HepG2 (cell line): ENCODE results near the gene MRGPRE. TPM values are rescaled to one million over a fixed set of nuclear protein-coding genes. Genes with fewer than 3 reads are reported as not detected.

Source experiments
- ATAC-seq: fragments of 200-7000 bp; cut with Tn5 transposase; 3 replicates; pipeline ENCODE4 v1.9.1; 2020; ENCODE audit warnings: mild to moderate bottlenecking, moderate library complexity
- BruUV-seq: library from RNA; stranded (reverse); fragments of 400-500 nt; replicated peaks from 2 replicates; lab custom pipeline; 2021; lab: Mats Ljungman, UMichigan
- CTCF ChIA-PET: fragments of 300-600 bp; formaldehyde crosslinking; extraction: SDS; loops from one replicate; lab custom pipeline; 2021; ENCODE audit warnings: low total read pairs, inconsistent platforms, low intra/inter-chr PET ratio; lab: Yijun Ruan, JAX
- POLR2A ChIA-PET: fragments of 350-600 bp; sonication (Branson Sonifier 250); formaldehyde crosslinking; loops from one replicate; lab custom pipeline; 2020; ENCODE audit warnings: antibody characterized with exemption, inconsistent platforms; lab: Yijun Ruan, JAX
- DNase-seq: peaks from one replicate; pipeline ENCODE4 v3.0.0-alpha.2; 2015; ENCODE audit warnings: low spot score
- FAIRE-seq: peaks from 3 replicates; lab custom pipeline; 2011; peaks lifted over from hg19 to GRCh38; lab: Jason Lieb, UNC
- H2AFZ ChIP-seq: one replicate; pipeline ENCODE4 v1.6.1; 2011; ENCODE audit warnings: low read length, inconsistent platforms
- H3K27ac ChIP-seq: fragments of 300-600 bp; 3 replicates; pipeline ENCODE4 v1.8.0; 2011; ENCODE audit warnings: mixed run types, mild to moderate bottlenecking, mixed read lengths, low read length, inconsistent platforms; ENCODE audit not compliant: insufficient read depth; ENCODE audit errors: extremely low read length
- H3K27me3 ChIP-seq, 2 experiments: fragments of 200-600 bp in 1 of 2; 2 replicates in 1 of 2; 3 replicates in 1 of 2; pipeline versions ENCODE4 v1.6.0 to v1.8.0; 2011; ENCODE audit warnings: low read length in 2 of 2, mild to moderate bottlenecking in 2 of 2, moderate library complexity in 2 of 2, inconsistent platforms in 1 of 2; ENCODE audit not compliant: insufficient read depth in 2 of 2, control insufficient read depth in 1 of 2
- H3K36me3 ChIP-seq, 2 experiments: fragments of 200-600 bp in 1 of 2; replicated peaks in 1 of 2; 2 replicates in 1 of 2; 3 replicates in 1 of 2; pipeline versions ENCODE4 v1.5.1 to v1.8.0; 2011; ENCODE audit warnings: low read length in 2 of 2, inconsistent platforms in 1 of 2; ENCODE audit not compliant: insufficient read depth in 2 of 2, control insufficient read depth in 1 of 2
- H3K4me1 ChIP-seq: 2 replicates; pipeline ENCODE4 v1.5.1; 2012; ENCODE audit warnings: low read length, inconsistent platforms; ENCODE audit not compliant: insufficient read depth
- H3K4me2 ChIP-seq: 2 replicates; pipeline ENCODE4 v1.6.0; 2011; ENCODE audit warnings: low read depth, low read length, inconsistent platforms
- H3K4me3 ChIP-seq, 3 experiments: fragments of 200-600 bp in 1 of 3; sonication (generic), shearing (Covaris generic) in 1 of 3; replicated peaks in 1 of 3; 2 replicates each; pipeline ENCODE4 v1.5.1; 2011 to 2016; ENCODE audit warnings: low read length in 3 of 3, inconsistent platforms in 2 of 3, low read depth in 2 of 3, mild to moderate bottlenecking in 2 of 3, control low read depth in 1 of 3, mixed read lengths in 1 of 3; ENCODE audit not compliant: insufficient read depth in 1 of 3
- H3K79me2 ChIP-seq: one replicate; pipeline ENCODE4 v1.6.1; 2011; ENCODE audit warnings: low read length, inconsistent platforms; ENCODE audit not compliant: insufficient read depth
- H3K9ac ChIP-seq: 2 replicates; pipeline ENCODE4 v1.6.0; 2011; ENCODE audit warnings: mild to moderate bottlenecking, low read depth, low read length, inconsistent platforms; ENCODE audit not compliant: insufficient read depth
- H3K9me3 ChIP-seq: 2 replicates; pipeline ENCODE4 v1.5.1; 2012; ENCODE audit warnings: mild to moderate bottlenecking, low read length
- H4K20me1 ChIP-seq: 2 replicates; pipeline ENCODE4 v1.6.0; 2011; ENCODE audit warnings: inconsistent platforms, mild to moderate bottlenecking, low read length, moderate library complexity; ENCODE audit not compliant: insufficient read depth
- BHLHE40 ChIP-seq: IDR thresholded peaks from 2 replicates; pipeline ENCODE4 v1.6.1; 2011; ENCODE audit warnings: low read length, improper control_type of control experiment
- ZBTB2 ChIP-seq: sonication (generic); formaldehyde crosslinking; IDR thresholded peaks from 2 replicates; pipeline ENCODE4 v1.8.0; 2022; ENCODE audit warnings: low read depth, missing genetic modification reagents
- ZFX ChIP-seq: sonication (generic); formaldehyde crosslinking; IDR thresholded peaks from 2 replicates; pipeline ENCODE4 v1.4.0; 2020; ENCODE audit warnings: mild to moderate bottlenecking, low read depth, missing genetic modification reagents, moderate library complexity
- ZMAT3 ChIP-seq: sonication (generic); formaldehyde crosslinking; conservative IDR thresholded peaks from 2 replicates; pipeline ENCODE4 v1.7.0; 2021; ENCODE audit warnings: missing genetic modification reagents
- ZNF530 ChIP-seq: sonication (generic); formaldehyde crosslinking; IDR thresholded peaks from 2 replicates; pipeline ENCODE4 v1.5.0; 2020; ENCODE audit warnings: low read depth, mild to moderate bottlenecking, missing genetic modification reagents
- ZNF790 ChIP-seq: sonication (generic); formaldehyde crosslinking; IDR thresholded peaks from 2 replicates; pipeline ENCODE4 v1.8.0; 2022; ENCODE audit warnings: missing genetic modification reagents, mild to moderate bottlenecking, borderline replicate concordance
- ZNF850 ChIP-seq: sonication (generic); formaldehyde crosslinking; conservative IDR thresholded peaks from 2 replicates; pipeline ENCODE4 v1.9.0; 2021; ENCODE audit warnings: mild to moderate bottlenecking, missing genetic modification reagents
- WGBS: methylation state at CpG from one replicate; pipeline ENCODE4 v1.1.6; 2017; ENCODE audit warnings: low lambda C conversion rate; 5-methylcytosine and 5-hydroxymethylcytosine counted together
- in situ Hi-C: cut with HindIII; loops from 2 replicates; pipeline ENCODE4 v1.10.0; 2017; ENCODE audit warnings: low pct_unique_long_range_greater_than_20kb; ENCODE audit not compliant: extremely low pct_ligation_motif_present
- intact Hi-C: fragments of 100-400 bp; cut with micrococcal nuclease; formaldehyde crosslinking; loops from one replicate; pipeline ENCODE4 v1.10.0; 2022; ENCODE audit not compliant: unreplicated experiment
- polyA plus RNA-seq, 8 experiments: library from polyadenylated mRNA; depleted of rRNA in 3 of 8; stranded (reverse) in 7 of 8; unstranded in 1 of 8; fragments of >200 nt; fragmentation: Illumina TruSeq in 4 of 8; extraction: Trizol in 4 of 8; gene quantifications; 2 replicates each; pipeline versions ENCODE4 v1.2.1 to v1.2.3, GENCODE V29; 2011 to 2016; ENCODE audit warnings: low read depth in 4 of 8, missing spikeins in 1 of 8, mixed read lengths in 1 of 8; ENCODE audit not compliant: insufficient read depth in 1 of 8
- total RNA-seq, 5 experiments: library from RNA; depleted of rRNA; stranded (reverse); fragments of >200 nt; fragmentation: Illumina TruSeq; extraction: Trizol; gene quantifications; 2 replicates each; pipeline ENCODE4 v1.2.3, GENCODE V29; 2016; ENCODE audit warnings: low read depth in 1 of 5

The MRGPRE gene
- total and polyA plus RNA-seq, 2 of the 13 experiments (the other 11 are each of a cell fraction or from before 2014, with no cell fraction given), result not detected

- TF ChIP-seq ZMAT3 (CRISPR knock-in tag) (no peak), BHLHE40 (no peak), ZNF790 (CRISPR knock-in tag) (no peak)
- WGBS, result 9% methylated on average over 1 of the region's 4 CpGs
- ATAC-seq (no peak), FAIRE-seq (no peak), DNase-seq (no peak)
- Histone ChIP-seq H3K9me3 (no peaks in the 10 kb centered on the region), H3K27me3 (peaks cover 20 to 94% of the 10 kb centered on the region in 2 experiments), H2AFZ (no peak overlapping the region), H3K4me3 (no peak overlapping the region), H3K79me2 (no peaks in the 10 kb centered on the region), H3K36me3 (no peaks in the 10 kb centered on the region), H3K4me1 (no peaks in the 10 kb centered on the region), H4K20me1 (no peaks in the 10 kb centered on the region), H3K27ac (no peak overlapping the region), H3K9ac (no peak overlapping the region), H3K4me2 (no peak overlapping the region)
- in situ Hi-C loops, result no loop called here
- ChIA-PET POLR2A (no interaction called here), CTCF (no interaction called here)
- intact Hi-C loops, result no loop called here
- BruUV-seq, result no TSS peak
Measured at GRCh38 chr11:3223932-3224381, 8.3 kb downstream of the MRGPRE start.

GRCh38 chr11:3222941-3223915, 9.0 kb downstream of the MRGPRE start:
- Histone ChIP-seq H3K4me3 (no peak overlapping the region), H3K4me2 (no peak overlapping the region), H3K36me3 (no peaks in the 10 kb centered on the region), H3K9me3 (no peaks in the 10 kb centered on the region), H3K4me1 (no peaks in the 10 kb centered on the region), H3K79me2 (no peaks in the 10 kb centered on the region), H4K20me1 (no peaks in the 10 kb centered on the region), H3K9ac (no peak overlapping the region), H3K27me3 (peaks cover 20 to 93% of the 10 kb centered on the region in 2 experiments), H2AFZ (no peak overlapping the region), H3K27ac (no peak overlapping the region)
- FAIRE-seq, result no peak
- 39% methylated on average over 6 of the region's 36 CpGs for WGBS
- TF ChIP-seq ZBTB2, result no peak
- TF ChIP-seq ZNF530, result no peak
- no peak for TF ChIP-seq ZFX (CRISPR knock-in tag)
- TF ChIP-seq ZNF850 (CRISPR knock-in tag), result no peak
- DNase-seq, result no peak
- no peak for ATAC-seq
- ChIA-PET CTCF (no interaction called here), POLR2A (no interaction called here)
- intact Hi-C loops (no loop called here), in situ Hi-C loops (no loop called here)
- BruUV-seq, result no TSS peak
